GM21367 (cell line): Measurements from ENCODE around the gene JMJD1C.
"Not testable (repeated sequence)": the region's sequence is repeated elsewhere in the genome, so short reads cannot be mapped to it uniquely, and the experiment has no call there.

Experiments
- ATAC-seq: cut with Tn5 transposase; IDR thresholded peaks from one replicate; pipeline ENCODE4 v1.9.1; 2021; ENCODE audit not compliant: unreplicated experiment

The JMJD1C gene

GRCh38 chr10:63465293-63466143 lies at the start of gene JMJD1C:
Gene JMJD1C, minus strand, starts transcription at chr10:63465977. Its CDS starts 315 bp downstream, at chr10:63465662.
- ATAC-seq = peak; percentile 61

DNA sequence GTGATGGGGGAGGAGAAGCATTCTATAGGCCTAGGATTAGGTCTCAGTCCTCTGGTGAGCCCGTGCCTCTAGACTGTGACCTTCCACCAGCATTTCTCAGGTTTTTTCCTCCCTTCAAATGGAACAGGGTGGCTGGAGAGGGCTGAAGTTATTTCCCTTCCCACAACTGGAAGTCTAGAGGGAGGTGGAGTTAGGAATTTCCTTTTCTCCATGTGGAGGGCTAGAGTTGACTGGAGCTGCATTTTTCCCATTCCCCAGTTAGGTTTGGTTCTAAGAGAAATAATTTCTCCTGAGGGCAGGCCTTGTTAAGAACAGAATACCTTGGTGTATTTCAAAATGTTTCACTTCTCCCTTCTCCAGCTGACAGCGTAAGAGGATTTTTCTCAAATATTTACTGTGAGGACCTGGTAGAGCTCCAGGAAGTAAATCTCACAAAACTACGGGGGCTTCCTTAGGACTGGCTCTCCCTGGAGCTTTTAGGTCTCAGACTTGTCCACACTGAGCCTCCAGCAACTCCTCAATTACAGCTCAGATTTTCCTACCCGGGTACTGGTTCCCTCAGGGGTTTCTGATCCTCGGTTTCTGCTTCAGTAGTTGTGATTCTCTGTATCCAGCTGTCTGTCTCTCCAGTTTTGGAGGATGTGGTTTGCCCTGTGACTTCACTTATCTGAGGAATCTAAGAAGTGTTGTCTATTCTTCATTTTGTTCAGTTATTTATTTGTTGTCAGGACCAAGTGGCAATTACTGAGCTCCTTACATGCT lies 49.4 kb upstream of the JMJD1C start:
- ATAC-seq = no peak

GRCh38 chr10:63506554-63506953 lies 40.8 kb upstream of the JMJD1C start:
- no peak for ATAC-seq

GRCh38 chr10:63505562-63505961 lies 39.8 kb upstream of the JMJD1C start:
- ATAC-seq = no peak

DNA sequence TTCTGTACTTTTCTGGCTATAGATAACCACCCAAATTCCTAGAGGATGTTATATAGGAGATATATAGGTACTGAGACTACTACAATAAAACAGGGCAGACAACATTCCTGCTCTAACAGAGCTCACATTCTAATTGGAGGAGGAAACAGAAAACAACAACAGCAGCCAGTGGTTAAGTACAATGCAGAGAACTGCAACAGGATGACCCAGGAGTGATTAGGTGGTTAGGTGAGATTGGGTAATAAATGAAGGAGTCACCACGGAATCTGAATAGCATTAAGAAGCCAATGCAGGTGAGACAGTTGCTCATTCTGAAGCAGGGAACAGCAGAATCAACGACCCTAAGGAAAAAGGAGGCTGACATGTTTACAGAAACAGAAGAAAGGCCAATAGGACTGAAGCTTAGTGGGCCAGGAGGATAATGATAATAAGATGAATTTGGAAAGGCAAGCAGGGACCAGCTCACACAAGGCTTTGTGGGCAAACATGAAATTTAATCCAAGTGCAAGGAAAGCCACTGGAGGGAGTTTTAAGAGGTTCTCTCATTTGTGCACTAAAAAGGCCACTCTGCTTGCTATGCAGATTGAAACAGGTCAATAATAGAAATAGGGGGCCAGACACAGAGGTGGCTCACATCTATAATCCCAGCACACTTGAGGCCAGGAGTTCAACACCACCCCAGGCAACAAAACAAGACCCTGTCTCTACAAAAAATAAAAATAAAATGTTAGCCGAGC lies 38.5 kb upstream of the JMJD1C start:
- no peak for ATAC-seq

GRCh38 chr10:63503395-63503794 lies 37.6 kb upstream of the JMJD1C start:
- ATAC-seq = no peak

- no peak for ATAC-seq
Measured at GRCh38 chr10:63502832-63503231, 37.1 kb upstream of the JMJD1C start.

GRCh38 chr10:63501954-63502353 lies 36.2 kb upstream of the JMJD1C start:
- no peak for ATAC-seq

GRCh38 chr10:63500551-63500950 lies 34.8 kb upstream of the JMJD1C start:
- not testable (repeated sequence) for ATAC-seq

DNA sequence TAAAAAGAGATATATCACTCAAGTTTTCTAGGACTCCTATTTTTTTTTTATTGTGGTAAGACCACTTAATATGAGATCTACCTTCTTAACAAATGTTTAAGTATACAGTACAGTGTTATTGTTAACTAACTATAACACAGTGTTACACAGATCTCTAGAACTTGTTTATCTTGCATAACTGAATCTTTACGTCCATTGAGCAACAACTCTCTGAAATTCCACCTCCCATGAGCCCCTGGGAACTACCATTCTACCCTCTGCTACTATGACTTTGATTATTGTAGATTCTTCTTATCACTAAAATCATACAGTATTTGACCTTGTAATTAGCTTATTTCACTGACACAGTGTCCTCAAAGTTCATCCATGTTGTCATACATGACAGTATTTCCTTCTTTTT lies 32.9 kb upstream of the JMJD1C start:
- no peak for ATAC-seq

- ATAC-seq = no peak
Measured at GRCh38 chr10:63497321-63497720, 31.5 kb upstream of the JMJD1C start.

- ATAC-seq = no peak
Measured at GRCh38 chr10:63496561-63496960, 30.8 kb upstream of the JMJD1C start.

GRCh38 chr10:63494951-63495350 lies 29.2 kb upstream of the JMJD1C start:
- ATAC-seq = no peak

DNA sequence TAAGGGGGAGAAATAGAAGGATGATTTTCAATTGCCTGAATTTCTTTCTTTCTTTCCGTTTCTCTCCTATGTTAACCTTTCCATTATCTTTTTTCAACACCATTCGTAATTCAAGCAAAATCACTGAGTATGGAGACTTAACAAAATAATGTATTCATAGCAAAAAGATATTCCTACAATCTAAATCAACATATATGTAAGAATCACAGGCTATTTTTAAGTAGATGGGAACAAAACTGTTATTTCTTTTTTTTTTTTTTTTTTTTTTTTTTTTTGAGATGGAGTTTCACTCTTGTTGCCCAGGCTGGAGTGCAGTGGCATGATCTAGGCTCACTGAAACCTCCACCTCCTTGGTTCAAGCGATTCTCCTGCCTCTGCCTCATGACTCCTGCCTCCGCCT lies 27.2 kb upstream of the JMJD1C start:
- ATAC-seq = no peak

DNA sequence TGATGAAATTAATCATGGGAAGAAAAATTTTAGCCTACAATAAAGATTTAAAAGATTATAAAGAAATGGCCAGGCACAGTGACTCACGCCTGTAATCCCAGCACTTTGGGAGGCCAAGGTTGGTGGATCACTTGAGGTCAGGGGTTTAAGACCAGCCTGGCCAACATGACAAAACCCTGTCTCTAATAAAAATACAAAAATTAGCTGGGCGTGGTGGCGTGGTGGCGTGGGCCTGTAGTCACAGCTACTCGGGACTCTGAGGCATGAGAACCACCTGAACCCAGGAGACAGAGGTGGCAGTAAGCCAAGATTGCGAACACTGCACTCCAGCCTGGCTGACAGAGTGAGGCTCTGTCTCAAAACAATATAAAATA lies 26.5 kb upstream of the JMJD1C start:
- not testable (repeated sequence) for ATAC-seq

DNA sequence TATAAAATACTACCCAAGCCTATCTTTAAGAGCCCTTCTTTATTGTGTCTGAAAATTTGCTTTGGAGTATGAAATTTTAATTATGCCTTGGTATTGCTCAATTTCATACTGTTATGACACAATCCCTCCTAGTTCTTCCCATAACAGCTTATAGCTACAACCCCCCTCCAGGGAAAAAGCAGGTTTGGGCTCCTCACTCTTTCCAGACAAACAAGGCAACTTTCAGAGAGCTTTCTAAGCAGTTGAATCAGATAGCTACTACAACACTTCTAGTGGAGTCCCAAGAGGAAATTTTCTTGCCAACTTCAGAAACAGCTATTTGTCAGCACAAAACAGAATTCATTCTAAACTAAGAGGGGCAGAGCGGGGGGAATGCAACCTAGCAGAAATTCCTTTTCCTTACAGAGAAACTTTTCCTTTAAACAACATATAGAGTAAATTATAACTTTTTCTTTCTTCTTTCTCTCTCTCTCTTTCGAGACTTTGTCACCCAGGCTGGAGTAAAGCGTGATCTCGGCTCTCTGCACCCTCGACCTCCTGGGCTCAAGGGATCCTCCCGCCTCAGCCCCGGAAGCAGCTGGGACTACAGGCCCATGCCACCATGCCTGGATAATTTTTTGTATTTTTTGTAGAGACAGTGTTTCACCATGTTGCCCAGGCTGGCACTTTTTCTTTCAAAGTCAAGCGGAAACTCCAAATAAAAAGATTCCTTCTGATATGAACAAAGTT lies 26.0 kb upstream of the JMJD1C start:
- no peak for ATAC-seq

GRCh38 chr10:63489838-63490237 lies 24.1 kb upstream of the JMJD1C start:
- ATAC-seq = no peak

DNA sequence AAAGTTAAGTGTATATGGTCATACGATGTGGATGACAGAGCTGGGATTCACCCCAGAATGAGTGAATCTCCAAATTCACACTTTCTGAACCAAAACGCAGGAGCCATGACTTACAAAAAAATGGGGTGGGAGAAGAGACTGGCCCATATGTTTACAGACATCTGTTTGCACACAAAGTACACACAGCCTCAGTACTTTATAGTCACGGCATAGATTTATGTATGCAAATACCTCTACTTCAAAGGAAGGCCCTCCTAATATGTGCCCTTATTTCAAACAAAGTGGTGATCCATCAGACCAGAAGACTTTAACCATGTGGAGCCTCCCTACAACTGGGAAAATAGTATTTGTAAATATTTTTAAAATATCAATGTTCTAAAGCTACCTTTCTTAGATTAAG lies 22.2 kb upstream of the JMJD1C start:
- no peak for ATAC-seq

GRCh38 chr10:63483983-63484382 lies 18.2 kb upstream of the JMJD1C start:
- no peak for ATAC-seq

DNA sequence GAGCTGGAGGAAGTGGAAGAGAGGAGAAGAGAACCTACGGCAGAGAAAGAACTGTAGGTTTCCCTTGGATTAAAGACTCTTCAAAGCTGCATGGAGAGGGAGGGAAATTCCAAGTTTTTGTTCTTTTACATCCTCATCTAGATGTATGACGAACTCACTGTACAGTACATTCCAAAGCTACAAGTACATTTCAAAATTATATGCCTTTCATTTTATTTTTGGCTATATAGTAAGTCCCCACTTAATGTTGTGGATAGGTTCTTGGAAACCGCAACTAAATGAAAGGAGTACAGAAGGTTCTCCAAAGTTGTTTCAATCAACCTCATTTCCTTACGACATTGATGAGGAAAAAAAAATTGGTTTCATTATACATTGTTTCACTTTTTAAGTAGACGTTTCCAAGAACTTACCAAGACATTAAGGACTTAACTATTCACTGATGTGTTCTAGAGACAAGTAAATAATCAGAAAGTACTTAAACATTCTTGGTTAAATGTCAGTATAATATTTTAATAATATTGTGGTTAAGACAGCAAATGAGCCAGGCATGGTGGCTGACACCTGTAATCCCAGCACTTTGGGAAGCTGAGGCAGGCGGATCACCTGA lies 16.1 kb upstream of the JMJD1C start:
- ATAC-seq = no peak

DNA sequence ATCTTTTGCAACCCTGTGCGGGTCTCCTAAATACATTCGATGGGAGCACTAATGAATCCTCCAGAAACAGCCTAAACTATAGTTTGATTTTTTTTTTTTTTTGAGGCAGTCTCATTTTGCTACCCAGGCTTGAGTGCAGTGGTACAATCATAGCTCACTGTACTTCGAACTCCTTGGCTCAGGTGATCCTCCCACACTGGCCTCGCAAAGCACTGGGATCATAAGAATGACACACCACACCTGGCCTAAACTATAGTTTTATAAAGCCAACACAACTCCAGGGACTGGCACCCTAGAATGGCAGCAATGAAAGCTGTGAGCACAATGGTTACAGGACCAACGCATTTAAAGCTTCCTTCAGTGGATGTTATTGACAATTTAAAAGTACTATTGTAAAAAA lies 14.5 kb upstream of the JMJD1C start:
- ATAC-seq = no peak
